Measurements from ENCODE around the gene CD52. TPM values are rescaled to one million over a fixed set of nuclear protein-coding genes. Genes with fewer than 3 reads are reported as not detected.
A peak's percentile ranks its signal among the peaks of the same experiment; 100 is the strongest.
"Not testable (repeated sequence)": the region's sequence is repeated elsewhere in the genome, so short reads cannot be mapped to it uniquely, and the experiment has no call there.

The CD52 gene
- total RNA-seq, 1 experiment from 2014 or later = 735 TPM

- Histone ChIP-seq H2AFZ (ENCODE audit: low read length) (0 out of 2 replicates have a peak overlapping the region, but pooled peaks have one; percentile 7), H3K4me2 (ENCODE audit: low read depth, low read length, poor library complexity, severe bottlenecking) (peak overlapping the region; percentile 92), H4K20me1 (ENCODE audit: insufficient read depth, low read depth, low read length) (no peaks in the 10 kb centered on the region), H3K27ac (ENCODE audit: low read length) (peak overlapping the region; percentile 78), H3K9ac (ENCODE audit: low read length) (peak overlapping the region; percentile 89), H3K36me3 (ENCODE audit: insufficient read depth, low read length) (no peaks in the 10 kb centered on the region), H3K4me1 (ENCODE audit: low read length) (peaks cover 30% of the 10 kb centered on the region), H3K4me3 (ENCODE audit: low read length) (peak overlapping the region; percentile 98), H3K9me2 (replicated peaks; ENCODE audit: insufficient read depth, low read length) (no peaks in the 10 kb centered on the region), H3K27me3 (ENCODE audit: low read length) (no peaks in the 10 kb centered on the region), H3K79me2 (ENCODE audit: low read length) (peaks cover 28% of the 10 kb centered on the region), H3K9me3 (ENCODE audit: low read length) (no peaks in the 10 kb centered on the region)
- DNase-seq = peak; percentile 82
Measured at GRCh38 chr1:26305667-26306289, 12.0 kb upstream of the CD52 start.

- H3K4me3 ChIP-seq (ENCODE audit: low read length) = peak within 1 kb of the TSS; percentile 98
- H3K9ac ChIP-seq (ENCODE audit: low read length) = peak within 1 kb of the TSS; percentile 89
- no peaks in the 10 kb centered on the region for H3K36me3 ChIP-seq (ENCODE audit: insufficient read depth, low read length)
- no peaks in the 10 kb centered on the region for H4K20me1 ChIP-seq (ENCODE audit: insufficient read depth, low read depth, low read length)
- H3K4me1 ChIP-seq (ENCODE audit: low read length) = peaks cover 30% of the 10 kb centered on the region
- H3K9me2 ChIP-seq (replicated peaks; ENCODE audit: insufficient read depth, low read length) = no peaks in the 10 kb centered on the region
- H2AFZ ChIP-seq (ENCODE audit: low read length) = peak within 1 kb of the TSS; percentile 36
- peak within 1 kb of the TSS; percentile 92 for H3K27ac ChIP-seq (ENCODE audit: low read length)
- H3K27me3 ChIP-seq (ENCODE audit: low read length) = no peaks in the 10 kb centered on the region
- H3K79me2 ChIP-seq (ENCODE audit: low read length) = peaks cover 28% of the 10 kb centered on the region
- H3K9me3 ChIP-seq (ENCODE audit: low read length) = no peaks in the 10 kb centered on the region
- peak within 1 kb of the TSS; percentile 92 for H3K4me2 ChIP-seq (ENCODE audit: low read depth, low read length, poor library complexity, severe bottlenecking)
- DNase-seq = peak; percentile 98
Measured at GRCh38 chr1:26306290-26307229, 11.2 kb upstream of the CD52 start, which contains the start of gene UBXN11. Gene UBXN11 (minus strand): TSS chr1:26306636. CDS start chr1:26302883, 3,753 bp downstream.

- H3K36me3 ChIP-seq (ENCODE audit: insufficient read depth, low read length) = no peaks in the 10 kb centered on the region
- H2AFZ ChIP-seq (ENCODE audit: low read length) = peak overlapping the region; percentile 24; the same call in 1 of the 2 replicates
- H3K9me2 ChIP-seq (replicated peaks; ENCODE audit: insufficient read depth, low read length) = no peaks in the 10 kb centered on the region
- H3K9ac ChIP-seq (ENCODE audit: low read length) = peak overlapping the region; percentile 89
- peak; percentile 66 for DNase-seq
- H3K9me3 ChIP-seq (ENCODE audit: low read length) = no peaks in the 10 kb centered on the region
- peak overlapping the region; percentile 92 for H3K4me2 ChIP-seq (ENCODE audit: low read depth, low read length, poor library complexity, severe bottlenecking)
- H3K27ac ChIP-seq (ENCODE audit: low read length) = peak overlapping the region; percentile 92
- H3K4me1 ChIP-seq (ENCODE audit: low read length) = peaks cover 30% of the 10 kb centered on the region
- H3K27me3 ChIP-seq (ENCODE audit: low read length) = no peaks in the 10 kb centered on the region
- no peaks in the 10 kb centered on the region for H4K20me1 ChIP-seq (ENCODE audit: insufficient read depth, low read depth, low read length)
- H3K79me2 ChIP-seq (ENCODE audit: low read length) = peaks cover 28% of the 10 kb centered on the region
- H3K4me3 ChIP-seq (ENCODE audit: low read length) = peak overlapping the region; percentile 98
Measured at GRCh38 chr1:26307363-26307781, 10.4 kb upstream of the CD52 start.

GRCh38 chr1:26307966-26308899 lies 9.5 kb upstream of the CD52 start:
- Histone ChIP-seq H3K79me2 (ENCODE audit: low read length) (peaks cover 22% of the 10 kb centered on the region), H3K4me1 (ENCODE audit: low read length) (peaks cover 30% of the 10 kb centered on the region), H3K27ac (ENCODE audit: low read length) (peak overlapping the region; percentile 92), H3K4me2 (ENCODE audit: low read depth, low read length, poor library complexity, severe bottlenecking) (peak overlapping the region; percentile 92)
- not testable (repeated sequence) for H3K9me3 ChIP-seq (ENCODE audit: low read length); DNase-seq; H3K9me2 ChIP-seq (replicated peaks; ENCODE audit: insufficient read depth, low read length); H3K4me3 ChIP-seq (ENCODE audit: low read length); H3K9ac ChIP-seq (ENCODE audit: low read length); H4K20me1 ChIP-seq (ENCODE audit: insufficient read depth, low read depth, low read length); H3K27me3 ChIP-seq (ENCODE audit: low read length); H2AFZ ChIP-seq (ENCODE audit: low read length); H3K36me3 ChIP-seq (ENCODE audit: insufficient read depth, low read length)

GRCh38 chr1:26314501-26314900 lies 3.3 kb upstream of the CD52 start:
- Histone ChIP-seq H2AFZ (ENCODE audit: low read length) (no peak overlapping the region), H3K4me2 (ENCODE audit: low read depth, low read length, poor library complexity, severe bottlenecking) (no peak overlapping the region), H3K79me2 (ENCODE audit: low read length) (peaks cover 10% of the 10 kb centered on the region)

GRCh38 chr1:26315874-26316850 lies 1.6 kb upstream of the CD52 start:
- Histone ChIP-seq H3K36me3 (ENCODE audit: insufficient read depth, low read length) (no peaks in the 10 kb centered on the region), H3K79me2 (ENCODE audit: low read length) (peaks cover 10% of the 10 kb centered on the region), H3K27me3 (ENCODE audit: low read length) (no peaks in the 10 kb centered on the region), H4K20me1 (ENCODE audit: insufficient read depth, low read depth, low read length) (no peaks in the 10 kb centered on the region), H3K9ac (ENCODE audit: low read length) (peak overlapping the region; percentile 54), H2AFZ (ENCODE audit: low read length) (no peak overlapping the region), H3K9me3 (ENCODE audit: low read length) (no peaks in the 10 kb centered on the region), H3K27ac (ENCODE audit: low read length) (peak overlapping the region; percentile 87), H3K4me1 (ENCODE audit: low read length) (peaks cover 69% of the 10 kb centered on the region), H3K9me2 (replicated peaks; ENCODE audit: insufficient read depth, low read length) (no peaks in the 10 kb centered on the region), H3K4me2 (ENCODE audit: low read depth, low read length, poor library complexity, severe bottlenecking) (peak overlapping the region; percentile 89), H3K4me3 (ENCODE audit: low read length) (peak overlapping the region; percentile 37; the same call in 1 of the 2 replicates)
- peak; percentile 54 for DNase-seq

More at GRCh38 chr1:26314501-26314900, 3.3 kb upstream of the CD52 start:
- H3K27me3 ChIP-seq (ENCODE audit: low read length) = no peaks in the 10 kb centered on the region
- H3K4me3 ChIP-seq (ENCODE audit: low read length) = no peak overlapping the region
- no peaks in the 10 kb centered on the region for H3K36me3 ChIP-seq (ENCODE audit: insufficient read depth, low read length)
- no peaks in the 10 kb centered on the region for H3K9me3 ChIP-seq (ENCODE audit: low read length)
- H3K27ac ChIP-seq (ENCODE audit: low read length) = no peak overlapping the region
- no peak overlapping the region for H3K9ac ChIP-seq (ENCODE audit: low read length)
- no peaks in the 10 kb centered on the region for H4K20me1 ChIP-seq (ENCODE audit: insufficient read depth, low read depth, low read length)
- DNase-seq = no peak
- H3K9me2 ChIP-seq (replicated peaks; ENCODE audit: insufficient read depth, low read length) = no peaks in the 10 kb centered on the region
- peaks cover 52% of the 10 kb centered on the region for H3K4me1 ChIP-seq (ENCODE audit: low read length)

GRCh38 chr1:26317146-26317545 lies 612 bp upstream of the CD52 start:
- Histone ChIP-seq H2AFZ (ENCODE audit: low read length) (0 out of 2 replicates have a peak overlapping the region, but pooled peaks have one; percentile 19), H3K4me1 (ENCODE audit: low read length) (peaks cover 75% of the 10 kb centered on the region), H3K36me3 (ENCODE audit: insufficient read depth, low read length) (peaks cover 5% of the 10 kb centered on the region; the same call in 1 of the 2 replicates), H3K9me3 (ENCODE audit: low read length) (no peaks in the 10 kb centered on the region), H4K20me1 (ENCODE audit: insufficient read depth, low read depth, low read length) (no peaks in the 10 kb centered on the region), H3K9me2 (replicated peaks; ENCODE audit: insufficient read depth, low read length) (no peaks in the 10 kb centered on the region), H3K9ac (ENCODE audit: low read length) (peak overlapping the region; percentile 87), H3K4me3 (ENCODE audit: low read length) (peak overlapping the region; percentile 80), H3K27me3 (ENCODE audit: low read length) (no peaks in the 10 kb centered on the region), H3K27ac (ENCODE audit: low read length) (peak overlapping the region; percentile 87), H3K4me2 (ENCODE audit: low read depth, low read length, poor library complexity, severe bottlenecking) (peak overlapping the region; percentile 89), H3K79me2 (ENCODE audit: low read length) (peaks cover 10% of the 10 kb centered on the region)
- no peak for DNase-seq
